Ovary (tissue), 3 donors: ENCODE data around the gene HLA-DRA.
"Not testable (repeated sequence)": the region's sequence is repeated elsewhere in the genome, so short reads cannot be mapped to it uniquely, and the experiment has no call there.

Experiments
- CTCF ChIP-seq, 3 donors: fragments of 450-650 bp in 2 of 3; fragments of 200-600 bp in 1 of 3; IDR thresholded peaks; one replicate each; pipeline versions ENCODE4 v1.5.1 to v1.8.0; 2016 to 2022; ENCODE audit warnings: antibody characterized with exemption in 3 of 3, mild to moderate bottlenecking in 1 of 3
- EP300 ChIP-seq: sonication (generic); formaldehyde crosslinking; IDR thresholded peaks from one replicate; pipeline ENCODE4 v1.6.1; 2017; ENCODE audit warnings: antibody characterized with exemption
- donor health status: DM: no; HTN: no; CAD: no.

- TF ChIP-seq CTCF (IDR thresholded peaks at IDR 0.05); EP300: not testable (repeated sequence)
Measured at GRCh38 chr6:32473376-32474348, 34.0 kb downstream of the HLA-DRA start.
